Activated CD4-positive, alpha-beta T cell treated with anti-CD3 and anti-CD28 coated beads for 48 hours (primary cell): Measurements from ENCODE around the gene ZNF844.
"Not testable (repeated sequence)": the region's sequence is repeated elsewhere in the genome, so short reads cannot be mapped to it uniquely, and the experiment has no call there.

Source experiments
- DNase-seq: peaks from one replicate; pipeline ENCODE4 v3.0.0-alpha.2; 2020

Gene ZNF844

DNA sequence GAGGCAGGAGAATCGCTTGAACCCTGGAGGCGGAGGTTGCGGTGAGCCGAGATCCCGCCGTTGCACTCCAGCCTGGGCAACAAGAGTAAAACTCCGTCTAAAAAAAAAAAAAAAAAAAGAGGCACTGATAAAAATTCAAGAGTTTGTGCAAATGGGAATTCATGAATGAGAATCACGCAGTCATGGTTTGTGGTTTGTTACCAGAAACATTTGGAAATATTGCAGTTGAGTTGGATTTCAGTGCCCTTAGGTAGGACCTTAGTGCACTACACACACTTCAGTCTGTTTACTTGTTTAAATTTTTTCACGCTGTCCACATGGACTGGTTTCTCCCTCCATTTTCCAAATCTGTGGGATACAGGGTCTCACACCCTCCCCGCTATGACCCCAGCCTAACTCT lies 28.4 kb downstream of the ZNF844 start:
- DNase-seq, result no peak

DNA sequence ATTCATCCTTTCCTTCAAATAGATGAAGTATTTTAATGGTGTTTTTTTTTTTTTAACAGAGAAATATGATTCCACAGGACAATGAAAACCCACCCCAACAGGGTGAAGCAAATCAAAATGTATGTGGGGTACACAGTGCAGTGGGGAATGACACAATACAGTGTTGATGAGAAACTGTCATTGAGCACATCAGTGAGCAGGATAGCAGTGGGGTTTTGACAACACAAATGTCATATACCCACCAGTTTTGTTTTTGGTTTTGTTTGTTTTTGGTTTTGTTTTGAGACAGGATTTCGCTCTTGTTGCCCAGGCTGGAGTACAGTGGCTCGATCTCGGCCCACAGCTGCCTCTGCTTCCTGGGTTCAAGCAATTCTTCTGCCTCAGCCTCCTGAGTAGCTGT lies 29.2 kb downstream of the ZNF844 start:
- DNase-seq, result no peak

- no peak for DNase-seq
These were observed 30.7 kb downstream of the ZNF844 start for GRCh38 chr19:12095111-12095790.

GRCh38 chr19:12098040-12098439 lies 33.5 kb downstream of the ZNF844 start:
- DNase-seq, result no peak

DNA sequence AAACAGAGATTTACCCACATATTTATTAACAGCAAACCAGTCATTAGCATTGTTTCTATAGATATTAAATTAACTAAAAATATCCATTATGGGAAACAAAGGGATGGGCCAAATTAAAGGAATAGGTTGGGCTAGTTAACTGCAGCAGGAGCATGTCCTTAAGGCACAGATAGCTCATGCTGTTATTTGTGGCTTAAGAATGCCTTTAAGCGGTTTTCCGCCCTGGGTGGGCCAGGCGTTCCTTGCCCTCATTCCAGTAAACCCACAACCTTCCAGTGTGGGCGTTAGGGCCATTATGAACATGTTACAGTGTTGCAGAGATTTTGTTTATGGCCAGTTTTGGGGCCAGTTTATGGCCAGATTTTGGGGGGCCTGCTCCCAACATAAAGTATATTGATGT lies 39.4 kb downstream of the ZNF844 start:
- DNase-seq, result not testable (repeated sequence)

DNA sequence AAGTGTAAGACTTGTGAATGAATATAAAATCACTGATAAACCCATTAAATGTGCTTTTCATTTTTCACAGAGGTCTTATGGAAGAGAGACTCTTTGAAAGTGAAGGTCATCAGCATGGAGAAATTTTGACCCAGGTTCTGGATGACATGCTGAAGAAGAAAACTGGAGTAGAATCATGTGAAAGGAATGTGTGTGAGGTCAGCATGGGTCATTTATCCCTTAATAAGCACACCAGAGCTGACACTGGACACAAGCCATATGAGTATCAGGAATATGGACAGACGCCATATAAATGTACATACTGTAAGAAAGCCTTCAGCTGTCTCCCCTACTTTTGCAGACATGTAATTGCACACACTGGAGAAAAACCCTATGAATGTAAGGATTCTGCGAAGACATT lies 46.6 kb downstream of the ZNF844 start:
- DNase-seq, result no peak

- no peak for DNase-seq
These were observed 47.6 kb downstream of the ZNF844 start for GRCh38 chr19:12111943-12112637.

- peak; percentile 33 for DNase-seq
These were observed 48.2 kb downstream of the ZNF844 start for GRCh38 chr19:12112701-12113100.

DNA sequence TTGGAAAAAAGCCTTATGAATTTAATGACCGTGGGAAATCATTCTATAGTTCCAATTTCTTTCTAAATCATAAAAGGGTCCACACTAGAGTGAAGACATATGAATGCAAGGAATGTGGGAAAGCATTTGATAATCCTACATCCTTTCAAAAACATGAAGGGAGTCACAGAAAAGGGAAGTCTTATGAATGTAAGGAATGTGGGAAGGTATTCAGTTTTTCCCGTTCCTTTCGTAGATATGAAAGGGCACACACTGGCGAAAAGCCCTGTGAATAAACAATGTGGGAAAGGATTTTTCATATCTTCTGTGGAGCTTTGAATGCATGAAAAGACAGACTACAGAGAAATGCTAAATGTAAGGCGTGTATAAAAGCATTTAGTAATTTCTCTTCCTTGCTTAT lies 48.6 kb downstream of the ZNF844 start:
- no peak for DNase-seq

DNA sequence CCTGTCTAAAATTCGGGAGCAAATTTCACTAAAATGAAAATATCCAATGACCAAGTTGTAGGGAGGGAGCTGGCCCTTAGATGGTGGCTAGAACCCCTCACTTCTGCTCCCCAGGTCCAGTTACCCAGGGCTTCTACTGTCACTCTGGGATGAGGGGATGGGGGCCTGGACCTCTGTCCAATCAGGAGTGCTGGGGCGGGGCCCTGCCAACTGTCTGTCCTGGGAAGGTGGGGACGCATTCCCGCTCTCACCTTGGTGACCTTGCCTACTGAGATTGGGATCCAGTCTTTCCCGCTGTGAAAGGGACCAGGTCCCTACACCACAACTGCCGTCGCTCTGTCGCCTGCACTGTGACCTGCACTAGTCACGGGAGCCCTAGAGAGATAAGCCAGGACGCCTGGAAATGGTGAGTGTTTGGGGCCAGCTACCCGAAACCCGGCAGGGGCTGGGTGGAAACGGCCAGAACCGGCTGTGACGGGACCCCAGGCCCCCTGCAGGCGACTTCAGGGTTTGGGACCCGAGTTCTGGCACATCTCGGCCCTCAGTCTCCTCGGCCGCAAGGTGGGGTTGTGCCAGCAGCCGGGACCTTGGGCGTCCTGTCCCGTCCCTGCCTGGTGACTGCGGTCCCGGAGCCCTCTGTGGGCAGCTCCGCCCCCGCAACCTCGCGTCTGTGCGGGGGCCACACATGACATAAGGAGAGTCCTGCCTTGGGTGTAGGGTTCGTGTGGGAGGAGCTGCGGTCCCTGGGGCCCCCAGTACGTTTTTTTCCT lies 52.9 kb downstream of the ZNF844 start:
- DNase-seq, result no peak

- DNase-seq, result peak; percentile 15
These were observed 62.2 kb downstream of the ZNF844 start for GRCh38 chr19:12126707-12127106.
